Measurements from ENCODE around the gene JAML. TPM values are rescaled to one million over a fixed set of nuclear protein-coding genes. Genes with fewer than 3 reads are reported as not detected.

JAML gene
- total and polyA plus RNA-seq, 2 of the 4 experiments (the other 2 are of a cell fraction), result not detected

DNA sequence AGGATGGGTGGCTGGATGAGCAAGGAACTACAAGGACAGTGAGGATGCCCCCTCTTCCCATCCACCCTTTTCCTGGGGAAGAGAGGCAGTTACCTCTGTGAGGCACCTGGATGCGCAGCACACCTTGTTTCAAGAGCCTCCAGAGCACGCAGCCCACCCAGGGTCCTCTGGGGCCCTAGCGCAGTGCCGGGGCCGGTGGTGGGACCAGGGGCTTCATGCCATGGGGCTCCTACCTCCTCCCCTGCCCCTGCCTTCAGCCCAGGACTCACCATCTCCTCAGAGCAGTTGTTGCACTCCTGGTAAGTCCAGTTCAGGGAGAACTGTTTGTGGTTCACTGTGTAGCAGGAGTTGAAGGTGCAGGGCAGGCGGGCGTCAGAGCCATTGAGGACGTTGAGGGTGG is 56.5 kb downstream of the JAML start:
- TF ChIP-seq MAFK (IDR thresholded peaks at IDR 0.05; ENCODE audit: low read depth, low read length), result no peak
- TF ChIP-seq RAD21 (IDR thresholded peaks at IDR 0.05; ENCODE audit: low read length), result no peak
- no peak for TF ChIP-seq CEBPB (IDR thresholded peaks at IDR 0.05; ENCODE audit: low read depth, low read length)
- TF ChIP-seq MXI1 (IDR thresholded peaks at IDR 0.05; ENCODE audit: borderline replicate concordance, low read depth, low read length), result no peak
- no peak for TF ChIP-seq FOS (IDR thresholded peaks at IDR 0.05; ENCODE audit: low read depth, low read length)
- no peak for TF ChIP-seq MAZ (IDR thresholded peaks at IDR 0.05; ENCODE audit: borderline replicate concordance, low read depth, low read length)
- TF ChIP-seq NFE2L2 (IDR thresholded peaks at IDR 0.05; ENCODE audit: low read depth, low read length), result no peak
- no peak for TF ChIP-seq POLR2A (IDR thresholded peaks at IDR 0.05; ENCODE audit: low read depth, low read length)
- TF ChIP-seq, protein P1, sequence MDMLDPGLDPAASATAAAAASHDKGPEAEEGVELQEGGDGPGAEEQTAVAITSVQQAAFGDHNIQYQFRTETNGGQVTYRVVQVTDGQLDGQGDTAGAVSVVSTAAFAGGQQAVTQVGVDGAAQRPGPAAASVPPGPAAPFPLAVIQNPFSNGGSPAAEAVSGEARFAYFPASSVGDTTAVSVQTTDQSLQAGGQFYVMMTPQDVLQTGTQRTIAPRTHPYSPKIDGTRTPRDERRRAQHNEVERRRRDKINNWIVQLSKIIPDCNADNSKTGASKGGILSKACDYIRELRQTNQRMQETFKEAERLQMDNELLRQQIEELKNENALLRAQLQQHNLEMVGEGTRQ (IDR thresholded peaks at IDR 0.05; ENCODE audit: low read depth, low read length), result no peak
- no peak for TF ChIP-seq RFX5 (IDR thresholded peaks at IDR 0.05; ENCODE audit: low read depth, low read length)
- TF ChIP-seq BHLHE40 (IDR thresholded peaks at IDR 0.05; ENCODE audit: low read depth, low read length), result no peak
- TF ChIP-seq CHD1 (IDR thresholded peaks at IDR 0.05; ENCODE audit: low read depth, low read length), result no peak
- TF ChIP-seq, protein P2, sequence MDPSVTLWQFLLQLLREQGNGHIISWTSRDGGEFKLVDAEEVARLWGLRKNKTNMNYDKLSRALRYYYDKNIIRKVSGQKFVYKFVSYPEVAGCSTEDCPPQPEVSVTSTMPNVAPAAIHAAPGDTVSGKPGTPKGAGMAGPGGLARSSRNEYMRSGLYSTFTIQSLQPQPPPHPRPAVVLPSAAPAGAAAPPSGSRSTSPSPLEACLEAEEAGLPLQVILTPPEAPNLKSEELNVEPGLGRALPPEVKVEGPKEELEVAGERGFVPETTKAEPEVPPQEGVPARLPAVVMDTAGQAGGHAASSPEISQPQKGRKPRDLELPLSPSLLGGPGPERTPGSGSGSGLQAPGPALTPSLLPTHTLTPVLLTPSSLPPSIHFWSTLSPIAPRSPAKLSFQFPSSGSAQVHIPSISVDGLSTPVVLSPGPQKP (IDR thresholded peaks at IDR 0.05; ENCODE audit: borderline replicate concordance, low read depth, low read length), result no peak
- TF ChIP-seq RCOR1 (IDR thresholded peaks at IDR 0.05; ENCODE audit: insufficient replicate concordance, low read length), result no peak
- TF ChIP-seq, protein P3, sequence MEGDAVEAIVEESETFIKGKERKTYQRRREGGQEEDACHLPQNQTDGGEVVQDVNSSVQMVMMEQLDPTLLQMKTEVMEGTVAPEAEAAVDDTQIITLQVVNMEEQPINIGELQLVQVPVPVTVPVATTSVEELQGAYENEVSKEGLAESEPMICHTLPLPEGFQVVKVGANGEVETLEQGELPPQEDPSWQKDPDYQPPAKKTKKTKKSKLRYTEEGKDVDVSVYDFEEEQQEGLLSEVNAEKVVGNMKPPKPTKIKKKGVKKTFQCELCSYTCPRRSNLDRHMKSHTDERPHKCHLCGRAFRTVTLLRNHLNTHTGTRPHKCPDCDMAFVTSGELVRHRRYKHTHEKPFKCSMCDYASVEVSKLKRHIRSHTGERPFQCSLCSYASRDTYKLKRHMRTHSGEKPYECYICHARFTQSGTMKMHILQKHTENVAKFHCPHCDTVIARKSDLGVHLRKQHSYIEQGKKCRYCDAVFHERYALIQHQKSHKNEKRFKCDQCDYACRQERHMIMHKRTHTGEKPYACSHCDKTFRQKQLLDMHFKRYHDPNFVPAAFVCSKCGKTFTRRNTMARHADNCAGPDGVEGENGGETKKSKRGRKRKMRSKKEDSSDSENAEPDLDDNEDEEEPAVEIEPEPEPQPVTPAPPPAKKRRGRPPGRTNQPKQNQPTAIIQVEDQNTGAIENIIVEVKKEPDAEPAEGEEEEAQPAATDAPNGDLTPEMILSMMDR (conservative IDR thresholded peaks at IDR 0.05; ENCODE audit: low read depth, low read length), result no peak
- TF ChIP-seq SMC3 (IDR thresholded peaks at IDR 0.05; ENCODE audit: low read depth, low read length), result no peak
- Histone ChIP-seq H3K27ac (ENCODE audit: insufficient read depth, low read length) (no peak overlapping the region), H3K9me3 (ENCODE audit: control insufficient read depth, insufficient read depth, low read length) (no peaks in the 10 kb centered on the region), H3K4ac (ENCODE audit: low read depth, low read length) (no peak overlapping the region), H2AK5ac (ENCODE audit: low read depth, low read length) (no peak overlapping the region), H3K56ac (ENCODE audit: extremely low read depth, insufficient read depth, low read length) (no peak overlapping the region), H3K9me1 (ENCODE audit: insufficient read depth, low read length) (no peaks in the 10 kb centered on the region), H2BK120ac (ENCODE audit: low read depth, low read length) (no peak overlapping the region), H3K18ac (ENCODE audit: low read depth, low read length) (no peak overlapping the region), H3K23ac (ENCODE audit: low read depth, low read length) (no peak overlapping the region), H3K9ac (ENCODE audit: low read depth, low read length) (no peak overlapping the region), H4K8ac (ENCODE audit: low read depth in 2 of 2, low read length in 2 of 2) (no peak overlapping the region), H2AK9ac (replicated peaks; ENCODE audit: low read depth, low read length, poor library complexity) (no peak overlapping the region), H3K4me2 (ENCODE audit: low read depth, low read length) (no peak overlapping the region), H3K4me1 (ENCODE audit: control insufficient read depth, insufficient read depth, low read length) (no peaks in the 10 kb centered on the region), H2BK20ac (ENCODE audit: low read depth, low read length) (no peak overlapping the region), H3K14ac (replicated peaks; ENCODE audit: low read depth, low read length) (no peak overlapping the region), H2BK15ac (ENCODE audit: low read depth, low read length) (no peak overlapping the region), H4K91ac (ENCODE audit: insufficient read depth, low read depth, low read length) (no peak overlapping the region), H4K20me1 (ENCODE audit: insufficient read depth, low read length) (no peaks in the 10 kb centered on the region), H4K5ac (ENCODE audit: low read depth, low read length) (no peak overlapping the region), H3K79me1 (ENCODE audit: low read depth in 1 of 2, low read length in 2 of 2) (no peaks in the 10 kb centered on the region), H3K27me3 (ENCODE audit: control insufficient read depth, insufficient read depth, low read length) (peaks cover 20% of the 10 kb centered on the region), H3K36me3 (ENCODE audit: control insufficient read depth, insufficient read depth, low read length) (no peaks in the 10 kb centered on the region), H2AFZ (replicated peaks; ENCODE audit: low read length, poor library complexity) (no peak overlapping the region), H3K4me3 (ENCODE audit: insufficient read depth, low read depth, low read length) (no peak overlapping the region), H2BK5ac (ENCODE audit: low read depth, low read length, poor library complexity, severe bottlenecking) (no peak overlapping the region)
- dilution Hi-C loops (cut with HindIII; ENCODE audit: low sequenced_read_pairs, unreplicated experiment), result no loop called here
- intact Hi-C loops (cut with micrococcal nuclease), result no loop called here
- ChIA-PET POLR2A (ENCODE audit: unreplicated experiment) (no interaction called here), CTCF (no interaction called here)
- ATAC-seq (ENCODE audit: low read depth) (no peak), DNase-seq (no peak)
- no TSS peak for BruUV-seq (replicated peaks)
- WGBS, 2 experiments (ENCODE audit: extremely low coverage in 2 of 2, insufficient read length in 1 of 2), result no CpG with 5 or more reads among the region's 8 CpGs
- in situ Hi-C loops (cut with MboI; ENCODE audit: low sequenced_read_pairs), result no loop called here
